GM12891 (cell line): ENCODE results near the gene COL18A1.
"Not testable (repeated sequence)": the region's sequence is repeated elsewhere in the genome, so short reads cannot be mapped to it uniquely, and the experiment has no call there.

ENCODE experiments used
- DNase-seq: peaks from one replicate; pipeline ENCODE4 v3.0.0; 2011; ENCODE audit warnings: low spot score; ENCODE audit not compliant: insufficient read length
- FAIRE-seq: peaks from 2 replicates; lab custom pipeline; 2011; peaks lifted over from hg19 to GRCh38; lab: Jason Lieb, UNC
- PAX5 ChIP-seq: IDR thresholded peaks from 2 replicates; pipeline ENCODE4 v1.6.1; 2011; ENCODE audit warnings: low read length, moderate library complexity, mild to moderate bottlenecking; ENCODE audit not compliant: insufficient read depth, severe bottlenecking
- POLR2A ChIP-seq: IDR thresholded peaks from 2 replicates; pipeline ENCODE4 v1.6.1; 2011; ENCODE audit warnings: low read depth, low read length, control low read depth
- POLR2AphosphoS5 ChIP-seq: IDR thresholded peaks from 2 replicates; pipeline ENCODE4 v1.6.1; 2011; ENCODE audit warnings: low read depth, low read length, control low read depth
- POU2F2 ChIP-seq: IDR thresholded peaks from 2 replicates; pipeline ENCODE4 v1.6.1; 2011; ENCODE audit warnings: low read depth, mild to moderate bottlenecking, control low read depth, low read length, moderate library complexity
- SPI1 ChIP-seq: IDR thresholded peaks from 2 replicates; pipeline ENCODE4 v1.6.1; 2011; ENCODE audit warnings: low read depth, low read length, control low read depth
- TAF1 ChIP-seq: IDR thresholded peaks from 2 replicates; pipeline ENCODE4 v1.6.1; 2011; ENCODE audit warnings: low read depth, low read length, control low read depth

COL18A1 gene

GRCh38 chr21:45498646-45499000 is 93.7 kb downstream of the COL18A1 start:
- no peak for DNase-seq
- TF ChIP-seq TAF1 (no peak), POU2F2 (no peak), POLR2AphosphoS5 (no peak), POLR2A (no peak), SPI1 (no peak), PAX5 (no peak)

DNA sequence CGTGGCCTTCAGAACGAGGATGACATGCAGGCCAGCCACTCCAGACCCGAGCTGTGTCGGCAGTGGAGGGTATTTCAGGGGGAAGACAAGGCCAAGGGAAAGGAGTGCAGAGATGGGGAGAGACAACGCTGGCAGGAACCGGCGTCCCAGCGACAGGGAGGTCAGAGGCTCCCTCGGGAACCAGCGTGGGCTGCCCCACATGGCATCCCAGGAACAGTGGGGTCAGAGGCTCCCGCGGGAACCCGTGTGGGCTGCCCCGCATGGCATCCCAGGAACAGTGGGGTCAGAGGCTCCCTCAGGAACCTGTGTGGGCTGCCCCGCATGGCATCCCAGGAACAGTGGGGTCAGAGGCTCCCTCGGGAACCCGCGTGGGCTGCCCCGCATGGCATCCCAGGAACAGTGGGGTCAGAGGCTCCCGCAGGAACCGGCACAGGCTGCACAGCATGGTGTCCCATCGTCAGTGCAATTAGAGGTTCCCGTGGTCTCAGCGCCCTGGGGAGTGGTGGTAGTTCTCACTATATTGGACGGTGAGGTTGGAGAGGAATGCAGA is 94.3 kb downstream of the COL18A1 start:
- DNase-seq (no peak), FAIRE-seq (no peak)
- TF ChIP-seq POLR2AphosphoS5, result no peak
- no peak for TF ChIP-seq TAF1
- TF ChIP-seq POLR2A, result no peak
- no peak for TF ChIP-seq SPI1

More at GRCh38 chr21:45498646-45499000, 93.7 kb downstream of the COL18A1 start:
- no peak for FAIRE-seq

- TF ChIP-seq TAF1, result no peak
- TF ChIP-seq PAX5, result no peak
- TF ChIP-seq SPI1, result no peak
- no peak for TF ChIP-seq POLR2A
- no peak for TF ChIP-seq POLR2AphosphoS5
- no peak for TF ChIP-seq POU2F2
- FAIRE-seq, result no peak
These were observed 95.1 kb downstream of the COL18A1 start for GRCh38 chr21:45499970-45500577.

DNA sequence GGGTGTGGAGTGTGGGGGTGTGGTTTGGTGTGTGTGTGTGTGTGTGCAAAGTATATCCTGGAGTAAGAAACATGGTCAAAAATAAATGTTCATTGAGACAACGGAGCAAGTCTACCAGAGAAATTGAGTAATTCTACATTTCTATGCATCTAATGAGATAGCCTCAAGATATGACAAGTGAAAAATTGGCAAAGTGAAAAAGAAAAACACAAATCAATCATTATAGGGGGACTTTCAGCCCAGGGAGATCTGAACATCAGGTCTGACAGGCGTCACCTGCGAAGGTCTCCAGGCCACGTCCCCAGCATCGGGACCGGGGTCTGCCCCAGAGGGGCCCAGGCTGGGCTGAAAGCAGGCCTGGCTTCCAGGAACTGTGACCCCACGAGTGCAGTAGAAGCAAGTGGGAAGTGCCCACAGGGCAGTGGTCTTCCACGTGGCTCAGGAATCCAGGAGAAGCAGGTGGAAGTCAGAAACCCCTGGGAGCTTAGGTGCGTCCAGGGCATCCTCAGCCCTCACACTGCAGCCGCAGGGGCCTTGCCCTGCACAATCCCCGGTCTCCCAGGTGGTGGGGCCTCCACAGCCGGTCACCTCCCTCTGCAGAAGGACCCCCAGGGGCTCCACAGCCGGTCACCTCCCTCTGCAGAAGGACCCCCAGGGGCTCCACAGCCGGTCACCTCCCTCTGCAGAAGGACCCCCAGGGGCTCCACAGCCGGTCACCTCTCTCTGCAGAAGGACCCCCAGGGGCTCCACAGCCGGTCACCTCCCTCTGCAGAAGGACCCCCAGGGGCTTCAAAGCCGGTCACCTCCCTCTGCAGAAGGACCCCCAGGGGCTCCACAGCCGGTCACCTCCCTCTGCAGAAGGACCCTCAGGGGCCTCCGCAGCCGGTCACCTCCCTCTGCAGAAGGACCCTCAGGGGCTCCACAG is 96.4 kb downstream of the COL18A1 start:
- not testable (repeated sequence) for DNase-seq, FAIRE-seq

More at GRCh38 chr21:45499970-45500577, 95.1 kb downstream of the COL18A1 start:
- no peak for DNase-seq

GRCh38 chr21:45502006-45502345 is 97.0 kb downstream of the COL18A1 start:
- TF ChIP-seq POLR2AphosphoS5 (no peak), POU2F2 (no peak), POLR2A (no peak), SPI1 (no peak), PAX5 (no peak), TAF1 (no peak)
- no peak for FAIRE-seq
- no peak for DNase-seq

- no peak for FAIRE-seq
- no peak for DNase-seq
- TF ChIP-seq POLR2AphosphoS5 (no peak), SPI1 (no peak), PAX5 (no peak), POU2F2 (no peak), POLR2A (no peak), TAF1 (no peak)
These were observed 97.6 kb downstream of the COL18A1 start for GRCh38 chr21:45502600-45502999.

- FAIRE-seq, DNase-seq: not testable (repeated sequence)
These were observed 98.3 kb downstream of the COL18A1 start for GRCh38 chr21:45503226-45503625.

DNA sequence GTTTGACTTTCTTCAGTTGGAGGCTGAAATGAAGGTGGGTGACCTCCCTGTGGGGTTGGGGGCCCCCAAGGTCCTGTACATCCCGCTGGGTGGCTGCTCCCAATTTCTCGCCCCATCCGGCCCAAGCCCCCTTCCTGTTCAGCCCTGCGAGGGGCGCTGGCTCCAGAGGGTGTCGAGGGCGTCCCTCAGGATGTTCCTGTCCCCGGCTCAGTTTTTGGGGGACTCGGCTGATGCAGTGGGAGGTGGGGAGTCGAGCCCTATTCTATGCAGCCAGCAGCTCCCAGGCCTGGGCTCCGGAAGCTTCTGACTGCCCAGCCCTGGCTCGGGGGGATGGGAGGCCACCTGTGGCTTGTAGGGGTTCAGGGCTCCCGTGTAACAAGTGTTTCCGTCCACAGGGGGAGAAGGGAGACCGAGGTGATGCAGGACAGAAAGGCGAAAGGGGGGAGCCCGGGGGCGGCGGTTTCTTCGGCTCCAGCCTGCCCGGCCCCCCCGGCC is 99.1 kb downstream of the COL18A1 start:
- DNase-seq (no peak), FAIRE-seq (no peak)
- TF ChIP-seq POLR2AphosphoS5, result no peak

DNA sequence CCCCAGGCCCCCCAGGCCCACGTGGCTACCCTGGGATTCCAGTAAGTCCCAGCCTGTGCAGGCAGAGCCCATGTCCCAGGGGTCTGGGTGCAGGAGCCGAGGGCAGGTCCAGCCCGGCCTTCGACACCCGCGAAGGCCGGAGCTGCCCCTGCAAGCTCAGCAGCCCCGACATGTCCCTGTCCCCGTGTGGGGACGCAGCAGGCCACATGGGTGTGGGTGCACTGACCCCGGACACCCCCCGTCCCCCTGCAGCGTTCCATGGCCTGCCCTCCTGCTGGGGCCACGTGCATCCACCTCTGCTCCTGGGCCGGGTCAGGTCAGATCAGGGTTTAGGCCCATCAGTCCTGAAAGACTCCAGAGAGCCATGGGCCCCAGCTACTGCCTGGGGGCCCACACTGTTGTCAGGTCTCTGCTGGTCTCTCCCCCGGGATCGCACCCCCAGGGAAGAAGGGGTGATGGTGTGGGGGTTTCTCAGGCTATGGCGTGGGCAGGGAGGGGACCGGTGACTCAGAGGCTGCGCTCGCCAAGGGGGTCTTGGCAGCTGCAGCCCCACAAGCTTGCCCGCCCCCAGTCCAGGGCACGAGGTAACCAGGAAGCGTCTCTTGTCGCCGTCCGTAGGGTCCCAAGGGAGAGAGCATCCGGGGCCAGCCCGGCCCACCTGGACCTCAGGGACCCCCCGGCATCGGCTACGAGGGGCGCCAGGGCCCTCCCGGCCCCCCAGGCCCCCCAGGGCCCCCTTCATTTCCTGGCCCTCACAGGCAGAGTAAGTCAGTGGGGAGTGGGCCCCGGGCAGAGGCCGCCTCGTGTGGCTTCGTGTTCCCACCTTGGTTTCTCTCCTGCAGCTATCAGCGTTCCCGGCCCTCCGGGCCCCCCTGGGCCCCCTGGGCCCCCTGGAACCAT is 99.8 kb downstream of the COL18A1 start:
- DNase-seq (no peak), FAIRE-seq (no peak)
- TF ChIP-seq POLR2A (no peak), SPI1 (no peak)
